HepG2 (cell line): ENCODE data around the gene SOCS1. TPM values are rescaled to one million over a fixed set of nuclear protein-coding genes. Genes with fewer than 3 reads are reported as not detected.
A peak's percentile ranks its signal among the peaks of the same experiment; 100 is the strongest.

ENCODE experiments used
- CBX2 ChIP-seq, 2 experiments: fragments of 200-600 bp in 1 of 2; sonication (generic); formaldehyde crosslinking in 1 of 2; IDR thresholded peaks; 2 replicates each; pipeline versions ENCODE4 v1.7.0 to v1.8.1; 2018 to 2022; ENCODE audit warnings: low read depth in 2 of 2, low read length in 1 of 2, mild to moderate bottlenecking in 1 of 2, missing genetic modification reagents in 1 of 2
- ESRRA ChIP-seq: sonication (generic); formaldehyde crosslinking; IDR thresholded peaks from 2 replicates; pipeline ENCODE4 v1.5.1; 2020; ENCODE audit warnings: mild to moderate bottlenecking, low read depth, missing genetic modification reagents
- GABPB1 ChIP-seq: IDR thresholded peaks from 2 replicates; pipeline ENCODE4 v1.6.1; 2016; ENCODE audit warnings: mild to moderate bottlenecking, missing genetic modification reagents, moderate library complexity, missing compliant biosample characterization
- HNF1B ChIP-seq: sonication (generic); formaldehyde crosslinking; IDR thresholded peaks from 2 replicates; pipeline ENCODE4 v1.5.1; 2020; ENCODE audit warnings: mild to moderate bottlenecking, moderate library complexity, missing genetic modification reagents
- HNRNPL ChIP-seq: fragments of 200-400 bp; formaldehyde crosslinking; IDR thresholded peaks from 2 replicates; pipeline ENCODE4 v1.6.1; 2017; ENCODE audit warnings: mild to moderate bottlenecking, low read depth, low read length
- KDM2A ChIP-seq: sonication (generic); formaldehyde crosslinking; IDR thresholded peaks from 2 replicates; pipeline ENCODE4 v1.4.0; 2020; ENCODE audit warnings: low read depth, missing genetic modification reagents, borderline replicate concordance
- NFKBIZ ChIP-seq: IDR thresholded peaks from 2 replicates; pipeline ENCODE4 v1.6.1; 2018; ENCODE audit warnings: missing genetic modification reagents, missing compliant biosample characterization
- SALL1 ChIP-seq: sonication (generic); formaldehyde crosslinking; IDR thresholded peaks from 2 replicates; pipeline ENCODE4 v1.8.0; 2022; ENCODE audit warnings: mild to moderate bottlenecking, missing genetic modification reagents
- SMAD1 ChIP-seq: sonication (generic); formaldehyde crosslinking; IDR thresholded peaks from 2 replicates; pipeline ENCODE4 v1.4.0; 2020; ENCODE audit warnings: missing genetic modification reagents, low read depth, mild to moderate bottlenecking, borderline replicate concordance
- ZFP36L1 ChIP-seq: sonication (generic); formaldehyde crosslinking; IDR thresholded peaks from 2 replicates; pipeline ENCODE4 v1.8.0; 2022; ENCODE audit warnings: mild to moderate bottlenecking, missing genetic modification reagents, moderate library complexity
- ZNF598 ChIP-seq: sonication (generic); formaldehyde crosslinking; IDR thresholded peaks from 2 replicates; pipeline ENCODE4 v1.5.1; 2020; ENCODE audit warnings: mild to moderate bottlenecking, missing genetic modification reagents, borderline replicate concordance
- polyA plus RNA-seq, 8 experiments: library from polyadenylated mRNA; depleted of rRNA in 3 of 8; stranded (reverse) in 7 of 8; unstranded in 1 of 8; fragments of >200 nt; fragmentation: Illumina TruSeq in 4 of 8; extraction: Trizol in 4 of 8; gene quantifications; 2 replicates each; pipeline versions ENCODE4 v1.2.1 to v1.2.3, GENCODE V29; 2011 to 2016; ENCODE audit warnings: low read depth in 4 of 8, missing spikeins in 1 of 8, mixed read lengths in 1 of 8; ENCODE audit not compliant: insufficient read depth in 1 of 8
- total RNA-seq, 5 experiments: library from RNA; depleted of rRNA; stranded (reverse); fragments of >200 nt; fragmentation: Illumina TruSeq; extraction: Trizol; gene quantifications; 2 replicates each; pipeline ENCODE4 v1.2.3, GENCODE V29; 2016; ENCODE audit warnings: low read depth in 1 of 5
- TF ChIP-seq, protein P1 (sequence below): sonication (generic); formaldehyde crosslinking; conservative IDR thresholded peaks from 2 replicates; pipeline ENCODE4 v1.8.0; 2022; ENCODE audit warnings: mild to moderate bottlenecking, moderate library complexity, missing genetic modification reagents
- TF ChIP-seq, protein P2 (sequence below): sonication (generic); formaldehyde crosslinking; IDR thresholded peaks from 2 replicates; pipeline ENCODE4 v1.4.0; 2020; ENCODE audit warnings: missing genetic modification reagents

SOCS1 gene
- total and polyA plus RNA-seq, 2 of the 13 experiments (the other 11 are each of a cell fraction or from before 2014, with no cell fraction given): 5.3 to 6.3 TPM

DNA sequence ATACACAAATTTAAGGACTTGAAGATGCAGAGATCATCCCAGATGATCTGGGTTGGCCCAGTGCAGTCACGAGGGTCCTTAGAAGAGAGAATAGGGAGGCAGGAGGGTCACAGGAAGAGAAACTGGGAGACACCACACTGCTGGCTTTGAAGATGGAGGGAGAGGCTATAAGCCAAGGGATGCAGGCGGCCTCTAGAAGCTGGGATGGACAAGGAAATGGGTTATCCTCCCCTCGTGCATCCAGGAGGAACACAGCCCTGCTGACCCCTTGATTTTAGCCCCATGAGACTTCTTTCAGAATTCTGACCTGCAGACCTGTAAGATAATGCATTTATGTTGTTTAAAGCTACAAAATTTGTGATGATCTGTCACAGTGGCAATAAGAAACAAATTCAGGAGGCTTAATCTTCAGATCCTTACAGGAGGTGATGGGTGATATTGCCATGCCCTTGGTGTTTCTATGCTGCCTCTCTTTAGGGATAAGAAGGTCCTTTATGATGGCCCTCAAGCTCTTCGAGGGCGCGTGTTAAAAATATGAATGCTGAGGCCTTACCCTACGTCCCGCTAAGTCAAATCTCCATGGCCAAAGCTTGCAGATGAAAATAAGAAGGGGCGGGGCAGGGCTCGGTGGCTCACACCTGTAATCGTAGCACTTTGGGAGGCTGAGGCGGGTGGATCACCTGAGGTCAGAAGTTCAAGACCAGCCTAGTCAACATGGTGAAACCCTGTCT lies 21.8 kb upstream of the SOCS1 start (continued):
- 0 out of 2 replicates have a peak, but pooled peaks have one; percentile 43 for TF ChIP-seq SMAD1
- TF ChIP-seq CBX2 (IDR thresholded peaks at IDR 0.05; ENCODE audit: low read depth, low read length): no peak
- no peak for TF ChIP-seq CBX2 (CRISPR knock-in tag; IDR thresholded peaks at IDR 0.05; ENCODE audit: low read depth)
- TF ChIP-seq, protein P1, sequence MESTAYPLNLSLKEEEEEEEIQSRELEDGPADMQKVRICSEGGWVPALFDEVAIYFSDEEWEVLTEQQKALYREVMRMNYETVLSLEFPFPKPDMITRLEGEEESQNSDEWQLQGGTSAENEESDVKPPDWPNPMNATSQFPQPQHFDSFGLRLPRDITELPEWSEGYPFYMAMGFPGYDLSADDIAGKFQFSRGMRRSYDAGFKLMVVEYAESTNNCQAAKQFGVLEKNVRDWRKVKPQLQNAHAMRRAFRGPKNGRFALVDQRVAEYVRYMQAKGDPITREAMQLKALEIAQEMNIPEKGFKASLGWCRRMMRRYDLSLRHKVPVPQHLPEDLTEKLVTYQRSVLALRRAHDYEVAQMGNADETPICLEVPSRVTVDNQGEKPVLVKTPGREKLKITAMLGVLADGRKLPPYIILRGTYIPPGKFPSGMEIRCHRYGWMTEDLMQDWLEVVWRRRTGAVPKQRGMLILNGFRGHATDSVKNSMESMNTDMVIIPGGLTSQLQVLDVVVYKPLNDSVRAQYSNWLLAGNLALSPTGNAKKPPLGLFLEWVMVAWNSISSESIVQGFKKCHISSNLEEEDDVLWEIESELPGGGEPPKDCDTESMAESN: no peak
- no peak for TF ChIP-seq NFKBIZ
- 0 out of 2 replicates have a peak, but pooled peaks have one; percentile 26 for TF ChIP-seq HNF1B (CRISPR knock-in tag)
- no peak for TF ChIP-seq GABPB1 (CRISPR knock-in tag)
- TF ChIP-seq, protein P2, sequence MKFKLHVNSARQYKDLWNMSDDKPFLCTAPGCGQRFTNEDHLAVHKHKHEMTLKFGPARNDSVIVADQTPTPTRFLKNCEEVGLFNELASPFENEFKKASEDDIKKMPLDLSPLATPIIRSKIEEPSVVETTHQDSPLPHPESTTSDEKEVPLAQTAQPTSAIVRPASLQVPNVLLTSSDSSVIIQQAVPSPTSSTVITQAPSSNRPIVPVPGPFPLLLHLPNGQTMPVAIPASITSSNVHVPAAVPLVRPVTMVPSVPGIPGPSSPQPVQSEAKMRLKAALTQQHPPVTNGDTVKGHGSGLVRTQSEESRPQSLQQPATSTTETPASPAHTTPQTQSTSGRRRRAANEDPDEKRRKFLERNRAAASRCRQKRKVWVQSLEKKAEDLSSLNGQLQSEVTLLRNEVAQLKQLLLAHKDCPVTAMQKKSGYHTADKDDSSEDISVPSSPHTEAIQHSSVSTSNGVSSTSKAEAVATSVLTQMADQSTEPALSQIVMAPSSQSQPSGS (CRISPR knock-in tag): no peak
- no peak for TF ChIP-seq HNRNPL
- no peak for TF ChIP-seq KDM2A (CRISPR knock-in tag)
- no peak for TF ChIP-seq ESRRA (CRISPR knock-in tag)
- 0 out of 2 replicates have a peak, but pooled peaks have one; percentile 59 for TF ChIP-seq ZFP36L1 (CRISPR knock-in tag)
- 0 out of 2 replicates have a peak, but pooled peaks have one; percentile 4 for TF ChIP-seq SALL1 (CRISPR knock-in tag)
- 0 out of 2 replicates have a peak, but pooled peaks have one; percentile 53 for TF ChIP-seq ZNF598
